ENCODE results near the gene NCKIPSD.
A peak's percentile ranks its signal among the peaks of the same experiment; 100 is the strongest.
"Not testable (repeated sequence)": the region's sequence is repeated elsewhere in the genome, so short reads cannot be mapped to it uniquely, and the experiment has no call there.

Gene NCKIPSD

GRCh38 chr3:48685603-48686511, at the start of gene NCKIPSD:
TSS of gene NCKIPSD (minus strand) at chr3:48685915. CDS start at chr3:48685807, 108 bp downstream.
- DNase-seq (ENCODE audit: low read depth): peak; percentile 27
- TF ChIP-seq, protein P1, sequence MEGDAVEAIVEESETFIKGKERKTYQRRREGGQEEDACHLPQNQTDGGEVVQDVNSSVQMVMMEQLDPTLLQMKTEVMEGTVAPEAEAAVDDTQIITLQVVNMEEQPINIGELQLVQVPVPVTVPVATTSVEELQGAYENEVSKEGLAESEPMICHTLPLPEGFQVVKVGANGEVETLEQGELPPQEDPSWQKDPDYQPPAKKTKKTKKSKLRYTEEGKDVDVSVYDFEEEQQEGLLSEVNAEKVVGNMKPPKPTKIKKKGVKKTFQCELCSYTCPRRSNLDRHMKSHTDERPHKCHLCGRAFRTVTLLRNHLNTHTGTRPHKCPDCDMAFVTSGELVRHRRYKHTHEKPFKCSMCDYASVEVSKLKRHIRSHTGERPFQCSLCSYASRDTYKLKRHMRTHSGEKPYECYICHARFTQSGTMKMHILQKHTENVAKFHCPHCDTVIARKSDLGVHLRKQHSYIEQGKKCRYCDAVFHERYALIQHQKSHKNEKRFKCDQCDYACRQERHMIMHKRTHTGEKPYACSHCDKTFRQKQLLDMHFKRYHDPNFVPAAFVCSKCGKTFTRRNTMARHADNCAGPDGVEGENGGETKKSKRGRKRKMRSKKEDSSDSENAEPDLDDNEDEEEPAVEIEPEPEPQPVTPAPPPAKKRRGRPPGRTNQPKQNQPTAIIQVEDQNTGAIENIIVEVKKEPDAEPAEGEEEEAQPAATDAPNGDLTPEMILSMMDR (IDR thresholded peaks at IDR 0.05; ENCODE audit: low read depth, low read length, missing control alignments): peak; percentile 70
- H3K4me3 ChIP-seq (ENCODE audit: low read depth, low read length): peak within 1 kb of the TSS; percentile 97

- DNase-seq (ENCODE audit: low read depth); H3K4me3 ChIP-seq (ENCODE audit: low read depth, low read length): not testable (repeated sequence)
Measured at GRCh38 chr3:48735075-48735767, 49.5 kb upstream of the NCKIPSD start.

- H3K4me3 ChIP-seq (ENCODE audit: low read depth, low read length); DNase-seq (ENCODE audit: low read depth): not testable (repeated sequence)
Measured at GRCh38 chr3:48734541-48734940, 48.8 kb upstream of the NCKIPSD start.

DNA sequence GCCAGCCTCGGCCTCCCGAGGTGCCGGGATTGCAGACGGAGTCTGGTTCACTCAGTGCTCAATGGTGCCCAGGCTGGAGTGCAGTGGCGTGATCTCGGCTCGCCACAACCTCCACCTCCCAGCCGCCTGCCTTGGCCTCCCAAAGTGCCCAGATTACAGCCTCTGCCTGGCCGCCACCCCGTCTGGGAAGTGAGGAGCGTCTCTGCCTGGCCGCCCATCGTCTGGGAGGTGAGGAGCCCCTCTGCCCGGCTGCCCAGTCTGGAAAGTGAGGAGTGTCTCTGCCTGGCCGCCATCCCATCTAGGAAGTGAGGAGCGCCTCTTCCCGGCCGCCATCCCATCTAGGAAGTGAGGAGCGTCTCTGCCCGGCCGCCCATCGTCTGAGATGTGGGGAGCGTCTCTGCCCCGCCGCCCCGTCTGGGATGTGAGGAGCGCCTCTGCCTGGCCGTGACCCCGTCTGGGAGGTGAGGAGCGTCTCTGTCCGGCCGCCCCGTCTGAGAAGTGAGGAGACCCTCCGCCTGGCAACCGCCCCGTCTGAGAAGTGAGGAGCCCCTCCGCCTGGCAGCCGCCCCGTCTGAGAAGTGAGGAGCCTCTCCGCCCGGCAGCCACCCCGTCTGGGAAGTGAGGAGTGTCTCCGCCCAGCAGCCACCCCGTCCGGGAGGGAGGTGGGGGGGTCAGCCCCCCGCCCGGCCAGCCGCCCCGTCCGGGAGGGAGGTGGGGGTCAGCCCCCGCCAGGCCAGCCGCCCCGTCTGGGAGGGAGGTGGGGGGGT, 48.2 kb upstream of the NCKIPSD start:
- H3K4me3 ChIP-seq (ENCODE audit: low read depth, low read length); DNase-seq (ENCODE audit: low read depth): not testable (repeated sequence)

- no peak overlapping the region for H3K4me3 ChIP-seq (ENCODE audit: low read depth, low read length)
- TF ChIP-seq, protein P1 (IDR thresholded peaks at IDR 0.05; ENCODE audit: low read depth, low read length, missing control alignments): no peak
- DNase-seq (ENCODE audit: low read depth): no peak
Measured at GRCh38 chr3:48727511-48727910, 41.8 kb upstream of the NCKIPSD start.

GRCh38 chr3:48725185-48725855, 39.6 kb upstream of the NCKIPSD start:
- not testable (repeated sequence) for H3K4me3 ChIP-seq (ENCODE audit: low read depth, low read length); DNase-seq (ENCODE audit: low read depth)

DNA sequence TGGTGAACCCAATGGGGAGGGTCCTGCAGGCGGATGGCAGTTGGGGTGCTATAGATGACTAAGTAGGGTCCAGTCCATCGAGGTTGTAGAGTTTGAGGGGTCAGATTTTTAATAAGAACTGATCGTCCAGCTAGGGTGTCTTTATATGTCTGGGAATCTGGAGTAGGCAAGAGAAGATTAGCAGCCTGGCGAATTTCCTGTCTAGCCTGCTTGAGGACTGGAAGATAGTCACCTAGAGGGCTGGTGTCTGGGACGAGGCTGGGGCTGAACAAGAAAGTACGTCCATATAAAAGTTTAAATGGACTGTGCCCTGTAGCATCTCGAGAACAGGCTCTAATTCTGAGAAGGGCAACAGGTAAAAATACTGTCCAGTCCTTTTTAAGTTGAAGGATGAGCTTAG, 38.0 kb upstream of the NCKIPSD start:
- TF ChIP-seq, protein P1 (IDR thresholded peaks at IDR 0.05; ENCODE audit: low read depth, low read length, missing control alignments): no peak
- DNase-seq (ENCODE audit: low read depth): no peak
- no peak overlapping the region for H3K4me3 ChIP-seq (ENCODE audit: low read depth, low read length)

DNA sequence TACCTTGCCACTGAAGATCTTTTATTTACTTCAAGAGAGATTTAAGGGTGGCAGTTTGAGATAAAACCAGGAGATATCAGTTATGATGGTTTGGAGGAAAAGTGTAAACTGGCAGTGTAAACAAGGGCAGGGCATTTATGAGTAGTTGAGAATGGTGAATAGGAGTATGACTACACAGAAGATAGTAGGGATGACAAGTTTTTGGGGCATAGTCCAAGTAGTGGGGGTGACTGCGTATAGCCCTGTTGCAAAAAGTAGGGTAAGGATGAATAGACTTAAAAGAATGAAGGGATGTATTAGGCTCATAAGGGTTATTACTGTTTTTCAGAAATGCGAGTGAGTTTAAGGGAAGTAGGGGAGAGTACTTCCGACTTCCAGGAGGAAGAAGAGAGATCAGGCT, 37.6 kb upstream of the NCKIPSD start:
- DNase-seq (ENCODE audit: low read depth): not testable (repeated sequence)

More for the DNA sequence above, 37.6 kb upstream of the NCKIPSD start:
- not testable (repeated sequence) for H3K4me3 ChIP-seq (ENCODE audit: low read depth, low read length)

Measured in GM12864 (cell line).